ENCODE measurements around the gene MYO1G. TPM values are rescaled to one million over a fixed set of nuclear protein-coding genes. Genes with fewer than 3 reads are reported as not detected.

MYO1G gene
- total RNA-seq, 1 donor from 2014 or later: 0.54 TPM

DNA sequence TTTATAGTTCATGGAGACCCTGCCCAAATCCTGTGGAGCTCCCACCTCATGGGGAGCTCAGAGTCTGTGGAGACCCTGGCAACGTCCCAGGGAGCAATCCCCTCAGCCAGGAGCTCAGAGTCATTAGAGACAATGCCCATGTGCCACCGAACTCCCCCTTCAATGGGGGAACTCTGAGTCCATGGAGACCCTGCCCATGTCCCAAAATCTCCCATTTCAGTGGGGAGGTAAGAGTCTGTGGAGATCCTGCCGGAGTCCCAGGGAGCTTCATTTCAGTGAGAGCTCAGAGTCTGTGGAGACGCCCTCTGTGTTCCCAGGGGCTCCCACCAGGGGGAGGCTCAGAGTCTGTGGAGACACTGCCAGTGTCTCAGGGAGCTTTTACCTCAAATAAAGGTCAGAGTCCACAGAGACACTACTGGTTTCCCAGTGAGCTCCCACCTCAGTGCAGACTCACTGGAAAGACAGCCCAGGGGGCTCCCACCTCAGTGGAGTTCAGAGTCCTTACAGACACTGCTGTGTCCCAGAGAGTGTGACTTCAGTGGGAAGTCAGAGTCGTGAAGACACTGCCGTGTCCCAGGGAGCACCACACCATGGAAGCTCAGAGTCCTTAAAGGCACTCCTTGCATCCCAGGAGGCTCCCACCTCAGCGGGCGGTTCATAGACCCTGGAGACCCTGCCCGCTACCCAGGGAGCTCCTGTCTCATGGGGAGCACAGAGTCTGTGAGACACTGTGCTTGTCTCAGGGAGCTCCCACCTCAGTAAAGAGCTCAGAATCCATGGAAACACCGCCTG is 5.0 kb downstream of the MYO1G start:
- no peak overlapping the region for H3K27ac Mint-ChIP-seq (ENCODE audit: unreplicated experiment)
- H3K27me3 Mint-ChIP-seq (ENCODE audit: unreplicated experiment): peaks cover 5% of the 10 kb centered on the region
- no peaks in the 10 kb centered on the region for H3K9me3 Mint-ChIP-seq (ENCODE audit: unreplicated experiment)
- TF ChIP-seq, protein P1, sequence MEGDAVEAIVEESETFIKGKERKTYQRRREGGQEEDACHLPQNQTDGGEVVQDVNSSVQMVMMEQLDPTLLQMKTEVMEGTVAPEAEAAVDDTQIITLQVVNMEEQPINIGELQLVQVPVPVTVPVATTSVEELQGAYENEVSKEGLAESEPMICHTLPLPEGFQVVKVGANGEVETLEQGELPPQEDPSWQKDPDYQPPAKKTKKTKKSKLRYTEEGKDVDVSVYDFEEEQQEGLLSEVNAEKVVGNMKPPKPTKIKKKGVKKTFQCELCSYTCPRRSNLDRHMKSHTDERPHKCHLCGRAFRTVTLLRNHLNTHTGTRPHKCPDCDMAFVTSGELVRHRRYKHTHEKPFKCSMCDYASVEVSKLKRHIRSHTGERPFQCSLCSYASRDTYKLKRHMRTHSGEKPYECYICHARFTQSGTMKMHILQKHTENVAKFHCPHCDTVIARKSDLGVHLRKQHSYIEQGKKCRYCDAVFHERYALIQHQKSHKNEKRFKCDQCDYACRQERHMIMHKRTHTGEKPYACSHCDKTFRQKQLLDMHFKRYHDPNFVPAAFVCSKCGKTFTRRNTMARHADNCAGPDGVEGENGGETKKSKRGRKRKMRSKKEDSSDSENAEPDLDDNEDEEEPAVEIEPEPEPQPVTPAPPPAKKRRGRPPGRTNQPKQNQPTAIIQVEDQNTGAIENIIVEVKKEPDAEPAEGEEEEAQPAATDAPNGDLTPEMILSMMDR (IDR thresholded peaks at IDR 0.05; ENCODE audit: partially characterized antibody, unreplicated experiment): no peak
- no peak overlapping the region for H3K4me3 Mint-ChIP-seq (ENCODE audit: unreplicated experiment)
- H3K4me1 Mint-ChIP-seq (ENCODE audit: low read depth, unreplicated experiment): peaks cover 6% of the 10 kb centered on the region
- peak; percentile 64 for DNase-seq
- H3K36me3 Mint-ChIP-seq (ENCODE audit: unreplicated experiment): no peaks in the 10 kb centered on the region

DNA sequence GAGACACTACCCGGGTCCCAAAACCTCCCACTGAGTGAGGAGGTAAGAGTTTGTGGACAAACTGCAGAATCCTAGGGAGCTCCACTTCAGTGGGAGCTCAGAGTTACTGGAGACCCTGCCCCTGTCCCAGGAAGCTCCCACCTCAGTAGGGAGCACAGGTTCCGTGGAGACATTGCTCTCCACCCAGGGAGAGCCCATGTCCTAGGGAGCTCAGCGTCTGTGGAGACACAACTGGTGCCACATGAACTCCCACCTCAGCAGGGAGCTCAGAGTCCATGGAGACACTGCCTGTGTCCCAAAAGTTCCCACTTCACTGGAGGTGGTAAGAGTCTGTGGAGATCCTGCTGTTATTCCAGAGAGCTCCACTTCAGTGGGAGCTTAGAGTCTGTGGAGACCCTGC is 6.3 kb downstream of the MYO1G start:
- no peaks in the 10 kb centered on the region for H3K36me3 Mint-ChIP-seq (ENCODE audit: unreplicated experiment)
- no peak overlapping the region for H3K4me3 Mint-ChIP-seq (ENCODE audit: unreplicated experiment)
- no peaks in the 10 kb centered on the region for H3K9me3 Mint-ChIP-seq (ENCODE audit: unreplicated experiment)
- H3K27me3 Mint-ChIP-seq (ENCODE audit: unreplicated experiment): peaks cover 4% of the 10 kb centered on the region
- no peak for DNase-seq
- TF ChIP-seq, protein P1 (IDR thresholded peaks at IDR 0.05; ENCODE audit: partially characterized antibody, unreplicated experiment): no peak
- no peak overlapping the region for H3K27ac Mint-ChIP-seq (ENCODE audit: unreplicated experiment)
- H3K4me1 Mint-ChIP-seq (ENCODE audit: low read depth, unreplicated experiment): peaks cover 2% of the 10 kb centered on the region

DNA sequence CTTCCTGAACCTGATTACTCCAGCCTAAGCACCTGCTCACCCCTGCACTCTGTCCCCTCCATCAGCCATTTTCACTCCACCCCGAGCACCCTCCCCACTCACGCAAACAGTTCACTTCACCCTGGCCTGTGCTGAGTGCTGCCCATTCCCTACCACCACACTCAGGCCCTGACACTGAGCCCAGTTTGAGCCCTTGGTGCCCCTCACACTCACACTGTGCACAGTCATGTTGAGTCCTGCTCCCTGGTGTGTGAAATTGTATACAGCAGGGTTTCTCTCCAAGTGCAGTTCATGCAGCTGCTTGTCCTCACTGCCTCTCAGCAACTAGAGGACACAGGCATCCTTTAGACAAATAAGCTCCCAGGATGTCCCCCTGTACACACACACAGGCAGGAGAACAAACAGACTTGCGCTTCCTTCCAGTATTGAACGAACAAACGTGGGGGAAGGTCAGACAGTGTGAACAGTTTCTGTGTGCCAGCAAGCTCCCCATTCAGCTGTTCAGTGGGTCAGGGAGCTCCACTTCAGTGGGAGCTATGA is 6.8 kb downstream of the MYO1G start:
- H3K27ac Mint-ChIP-seq (ENCODE audit: unreplicated experiment): no peak overlapping the region
- no peak overlapping the region for H3K4me3 Mint-ChIP-seq (ENCODE audit: unreplicated experiment)
- no peaks in the 10 kb centered on the region for H3K9me3 Mint-ChIP-seq (ENCODE audit: unreplicated experiment)
- no peaks in the 10 kb centered on the region for H3K36me3 Mint-ChIP-seq (ENCODE audit: unreplicated experiment)
- H3K27me3 Mint-ChIP-seq (ENCODE audit: unreplicated experiment): peaks cover 4% of the 10 kb centered on the region
- H3K4me1 Mint-ChIP-seq (ENCODE audit: low read depth, unreplicated experiment): peaks cover 2% of the 10 kb centered on the region
- DNase-seq: no peak
- TF ChIP-seq, protein P1 (IDR thresholded peaks at IDR 0.05; ENCODE audit: partially characterized antibody, unreplicated experiment): no peak

DNA sequence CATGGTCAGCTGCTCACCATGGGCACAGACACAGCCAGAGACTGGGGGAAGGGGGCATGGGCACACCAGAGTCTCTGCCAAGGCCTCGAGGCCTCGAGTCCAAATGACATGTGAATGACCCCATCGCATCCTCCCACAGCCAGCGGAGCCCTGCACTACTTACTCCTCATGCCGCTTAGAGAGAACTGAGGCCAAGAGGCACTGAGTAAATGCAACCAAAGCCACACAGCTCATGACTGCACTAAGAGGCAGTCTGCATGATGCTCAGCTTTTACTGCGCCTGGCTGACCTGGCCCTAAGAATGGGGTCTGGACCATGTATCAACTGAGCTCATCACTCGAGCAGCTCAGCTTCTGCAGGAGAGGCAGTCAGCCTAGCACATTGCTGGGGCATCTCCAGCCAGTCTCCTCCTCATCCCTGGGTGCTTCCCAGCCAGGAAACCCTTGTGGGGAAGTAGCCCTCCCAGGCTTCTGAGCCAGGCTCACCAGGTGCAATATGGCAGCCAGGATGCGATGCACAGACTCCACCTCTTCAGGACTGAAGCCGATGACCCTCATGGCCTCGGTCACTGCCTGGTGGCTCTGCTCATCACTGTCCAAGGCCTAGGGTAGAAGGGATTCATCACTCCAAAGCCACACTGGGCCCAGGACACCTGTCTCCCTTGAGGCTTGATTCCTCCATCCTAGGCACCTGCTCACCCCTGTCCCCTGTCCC is 7.5 kb downstream of the MYO1G start:
- Mint-ChIP-seq H3K4me3 (ENCODE audit: unreplicated experiment) (no peak overlapping the region), H3K36me3 (ENCODE audit: unreplicated experiment) (no peaks in the 10 kb centered on the region), H3K27me3 (ENCODE audit: unreplicated experiment) (peaks cover 4% of the 10 kb centered on the region), H3K27ac (ENCODE audit: unreplicated experiment) (no peak overlapping the region), H3K4me1 (ENCODE audit: low read depth, unreplicated experiment) (peaks cover 2% of the 10 kb centered on the region), H3K9me3 (ENCODE audit: unreplicated experiment) (no peaks in the 10 kb centered on the region)
- TF ChIP-seq, protein P1 (IDR thresholded peaks at IDR 0.05; ENCODE audit: partially characterized antibody, unreplicated experiment): no peak
- DNase-seq: no peak
